Measurements from ENCODE around the gene CLDN9.

The CLDN9 gene

GRCh38 chr16:2990891-2991290 is 21.8 kb upstream of the CLDN9 start:
- Histone ChIP-seq H3K36me3 (ENCODE audit: insufficient read depth, low read length) (no peaks in the 10 kb centered on the region), H3K9me3 (ENCODE audit: low read length) (no peaks in the 10 kb centered on the region), H3K27me3 (ENCODE audit: insufficient read depth, low read length) (peaks cover 74% of the 10 kb centered on the region)

GRCh38 chr16:2991566-2992261 is 21.0 kb upstream of the CLDN9 start:
- no peaks in the 10 kb centered on the region for H3K9me3 ChIP-seq (ENCODE audit: low read length)
- H3K4me3 ChIP-seq (ENCODE audit: low read length): no peak overlapping the region
- H2AFZ ChIP-seq (ENCODE audit: low read depth, low read length): no peak overlapping the region
- no peaks in the 10 kb centered on the region for H3K36me3 ChIP-seq (ENCODE audit: insufficient read depth, low read length)
- peaks cover 74% of the 10 kb centered on the region for H3K27me3 ChIP-seq (ENCODE audit: insufficient read depth, low read length)
- no peaks in the 10 kb centered on the region for H3K4me1 ChIP-seq (ENCODE audit: insufficient read depth, low read length)

More at GRCh38 chr16:2990891-2991290, 21.8 kb upstream of the CLDN9 start:
- Histone ChIP-seq H3K4me3 (ENCODE audit: low read length) (no peak overlapping the region), H2AFZ (ENCODE audit: low read depth, low read length) (no peak overlapping the region), H3K4me1 (ENCODE audit: insufficient read depth, low read length) (no peaks in the 10 kb centered on the region)

- Histone ChIP-seq H3K27me3 (ENCODE audit: insufficient read depth, low read length) (peaks cover 75% of the 10 kb centered on the region), H3K4me3 (ENCODE audit: low read length) (no peak overlapping the region), H3K4me1 (ENCODE audit: insufficient read depth, low read length) (no peaks in the 10 kb centered on the region)
These were observed 20.2 kb upstream of the CLDN9 start for GRCh38 chr16:2992383-2993081.

GRCh38 chr16:2996298-2996697 is 16.4 kb upstream of the CLDN9 start:
- Histone ChIP-seq H3K4me3 (ENCODE audit: low read length) (no peak overlapping the region), H3K4me1 (ENCODE audit: insufficient read depth, low read length) (no peaks in the 10 kb centered on the region), H3K9me3 (ENCODE audit: low read length) (no peaks in the 10 kb centered on the region), H2AFZ (ENCODE audit: low read depth, low read length) (no peak overlapping the region), H3K27me3 (ENCODE audit: insufficient read depth, low read length) (peaks cover 77% of the 10 kb centered on the region), H3K36me3 (ENCODE audit: insufficient read depth, low read length) (no peaks in the 10 kb centered on the region)

More at GRCh38 chr16:2992383-2993081, 20.2 kb upstream of the CLDN9 start:
- Histone ChIP-seq H3K9me3 (ENCODE audit: low read length) (no peaks in the 10 kb centered on the region), H2AFZ (ENCODE audit: low read depth, low read length) (no peak overlapping the region), H3K36me3 (ENCODE audit: insufficient read depth, low read length) (no peaks in the 10 kb centered on the region)

GRCh38 chr16:2999929-3000328 is 12.8 kb upstream of the CLDN9 start:
- Histone ChIP-seq H3K27me3 (ENCODE audit: insufficient read depth, low read length) (peaks cover 58% of the 10 kb centered on the region), H3K4me3 (ENCODE audit: low read length) (no peak overlapping the region), H3K36me3 (ENCODE audit: insufficient read depth, low read length) (no peaks in the 10 kb centered on the region), H3K9me3 (ENCODE audit: low read length) (no peaks in the 10 kb centered on the region), H3K4me1 (ENCODE audit: insufficient read depth, low read length) (peaks cover 3% of the 10 kb centered on the region), H2AFZ (ENCODE audit: low read depth, low read length) (no peak overlapping the region)

- H3K36me3 ChIP-seq (ENCODE audit: insufficient read depth, low read length): no peaks in the 10 kb centered on the region
- peaks cover 60% of the 10 kb centered on the region for H3K27me3 ChIP-seq (ENCODE audit: insufficient read depth, low read length)
- H3K9me3 ChIP-seq (ENCODE audit: low read length): no peaks in the 10 kb centered on the region
- peaks cover 3% of the 10 kb centered on the region for H3K4me1 ChIP-seq (ENCODE audit: insufficient read depth, low read length)
- H2AFZ ChIP-seq (ENCODE audit: low read depth, low read length): no peak overlapping the region
- no peak overlapping the region for H3K4me3 ChIP-seq (ENCODE audit: low read length)
These were observed 12.2 kb upstream of the CLDN9 start for GRCh38 chr16:3000540-3000939.

- Histone ChIP-seq H3K9me3 (ENCODE audit: low read length) (no peaks in the 10 kb centered on the region), H3K27me3 (ENCODE audit: insufficient read depth, low read length) (peaks cover 61% of the 10 kb centered on the region), H2AFZ (ENCODE audit: low read depth, low read length) (no peak overlapping the region), H3K4me1 (ENCODE audit: insufficient read depth, low read length) (peaks cover 3% of the 10 kb centered on the region), H3K36me3 (ENCODE audit: insufficient read depth, low read length) (no peaks in the 10 kb centered on the region), H3K4me3 (ENCODE audit: low read length) (no peak overlapping the region)
These were observed 11.4 kb upstream of the CLDN9 start for GRCh38 chr16:3001316-3001715.

GRCh38 chr16:3003582-3004270 is 9.0 kb upstream of the CLDN9 start:
- H2AFZ ChIP-seq (ENCODE audit: low read depth, low read length): no peak overlapping the region
- no peaks in the 10 kb centered on the region for H3K9me3 ChIP-seq (ENCODE audit: low read length)
- peaks cover 9% of the 10 kb centered on the region for H3K4me1 ChIP-seq (ENCODE audit: insufficient read depth, low read length)
- H3K4me3 ChIP-seq (ENCODE audit: low read length): peak overlapping the region; percentile 31
- peaks cover 62% of the 10 kb centered on the region for H3K27me3 ChIP-seq (ENCODE audit: insufficient read depth, low read length)
- no peaks in the 10 kb centered on the region for H3K36me3 ChIP-seq (ENCODE audit: insufficient read depth, low read length)

- Histone ChIP-seq H3K36me3 (ENCODE audit: insufficient read depth, low read length) (no peaks in the 10 kb centered on the region), H3K27me3 (ENCODE audit: insufficient read depth, low read length) (peaks cover 58% of the 10 kb centered on the region), H3K4me3 (ENCODE audit: low read length) (peak overlapping the region; percentile 31), H3K9me3 (ENCODE audit: low read length) (no peaks in the 10 kb centered on the region), H3K4me1 (ENCODE audit: insufficient read depth, low read length) (peaks cover 9% of the 10 kb centered on the region), H2AFZ (ENCODE audit: low read depth, low read length) (no peak overlapping the region)
These were observed 8.4 kb upstream of the CLDN9 start for GRCh38 chr16:3004319-3004718.

- Histone ChIP-seq H3K36me3 (ENCODE audit: insufficient read depth, low read length) (no peaks in the 10 kb centered on the region), H3K9me3 (ENCODE audit: low read length) (no peaks in the 10 kb centered on the region), H3K4me1 (ENCODE audit: insufficient read depth, low read length) (peaks cover 9% of the 10 kb centered on the region), H2AFZ (ENCODE audit: low read depth, low read length) (no peak overlapping the region), H3K27me3 (ENCODE audit: insufficient read depth, low read length) (peaks cover 58% of the 10 kb centered on the region), H3K4me3 (ENCODE audit: low read length) (no peak overlapping the region)
These were observed 7.9 kb upstream of the CLDN9 start for GRCh38 chr16:3004781-3005284.

GRCh38 chr16:3007059-3007956 is 5.4 kb upstream of the CLDN9 start:
- Histone ChIP-seq H3K36me3 (ENCODE audit: insufficient read depth, low read length) (no peaks in the 10 kb centered on the region), H3K4me3 (ENCODE audit: low read length) (no peak overlapping the region), H3K27me3 (ENCODE audit: insufficient read depth, low read length) (peaks cover 60% of the 10 kb centered on the region), H2AFZ (ENCODE audit: low read depth, low read length) (no peak overlapping the region), H3K9me3 (ENCODE audit: low read length) (no peaks in the 10 kb centered on the region), H3K4me1 (ENCODE audit: insufficient read depth, low read length) (peaks cover 12% of the 10 kb centered on the region)

GRCh38 chr16:3007957-3008689 is 4.6 kb upstream of the CLDN9 start:
- Histone ChIP-seq H3K9me3 (ENCODE audit: low read length) (no peaks in the 10 kb centered on the region), H3K27me3 (ENCODE audit: insufficient read depth, low read length) (peaks cover 68% of the 10 kb centered on the region), H3K4me3 (ENCODE audit: low read length) (no peak overlapping the region), H2AFZ (ENCODE audit: low read depth, low read length) (no peak overlapping the region), H3K36me3 (ENCODE audit: insufficient read depth, low read length) (no peaks in the 10 kb centered on the region), H3K4me1 (ENCODE audit: insufficient read depth, low read length) (peaks cover 12% of the 10 kb centered on the region)
